Measurements from ENCODE around the gene PRSS56. TPM values are rescaled to one million over a fixed set of nuclear protein-coding genes. Genes with fewer than 3 reads are reported as not detected.

Gene PRSS56
- total RNA-seq, 1 donor from 2014 or later, result not detected

DNA sequence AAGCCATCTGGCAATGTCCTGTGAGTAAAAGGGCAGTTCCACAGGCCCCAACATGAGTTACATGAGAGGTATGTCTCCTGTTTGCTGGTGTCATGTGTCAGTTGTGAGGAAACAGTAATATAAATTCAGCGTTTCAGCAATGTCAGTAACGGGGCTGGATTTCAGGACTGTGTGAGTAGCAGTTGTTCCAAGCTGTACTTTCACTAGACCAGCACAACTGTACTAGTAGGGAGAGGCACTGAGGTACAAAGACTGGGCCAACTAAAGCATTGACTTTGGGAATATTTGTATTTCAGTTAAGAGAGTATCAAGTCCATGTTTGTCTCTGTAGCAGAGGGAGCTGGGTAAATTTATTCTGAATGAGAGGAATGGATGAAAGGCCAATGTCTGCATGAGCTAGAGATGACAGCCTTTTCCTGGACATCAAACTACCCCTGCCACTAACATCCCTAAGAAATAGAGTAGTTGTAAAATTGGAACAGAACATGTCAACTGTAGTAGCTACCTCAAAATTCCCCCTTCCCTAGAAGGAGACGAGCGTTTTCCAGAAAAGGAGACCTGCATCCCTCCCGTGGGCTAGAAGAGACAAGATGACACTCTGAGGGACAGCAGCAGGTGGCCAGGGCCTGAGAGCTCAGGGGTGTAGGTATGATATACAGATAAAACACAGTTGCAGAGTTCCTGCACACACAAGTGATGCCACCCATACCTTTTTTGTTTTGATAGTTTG is 54.7 kb downstream of the PRSS56 start:
- ATAC-seq, result no peak

Other genes starting within 250 kb of the PRSS56 start
- not detected for gene ALPP, start 141.6 kb upstream of the PRSS56 start, total RNA-seq
- gene ALPG, start 113.5 kb upstream of the PRSS56 start, total RNA-seq, result not detected
- not detected for gene ALPI, start 64.2 kb upstream of the PRSS56 start, total RNA-seq
- not detected for gene ECEL1, start 32.6 kb upstream of the PRSS56 start, total RNA-seq
- gene CHRND, start 5.8 kb downstream of the PRSS56 start, total RNA-seq, result not detected
- gene CHRNG, start 19.3 kb downstream of the PRSS56 start, total RNA-seq, result not detected
- gene TIGD1, start 30.2 kb downstream of the PRSS56 start, total RNA-seq, result 2.5 TPM
- gene EIF4E2, start 30.3 kb downstream of the PRSS56 start, total RNA-seq, result 55.7 TPM
- gene EFHD1, start 113.2 kb downstream of the PRSS56 start, total RNA-seq, result 1.1 TPM
- 31.7 TPM for gene GIGYF2, start 176.9 kb downstream of the PRSS56 start, total RNA-seq

Data from esophagus mucosa (tissue), 1 donor.